H1 (cell line): Measurements from ENCODE around the gene CARM1. TPM values are rescaled to one million over a fixed set of nuclear protein-coding genes. Genes with fewer than 3 reads are reported as not detected.

Source experiments
- BCL11A ChIP-seq, 2 experiments: IDR thresholded peaks; one replicate each; pipeline ENCODE4 v1.6.1; 2011; ENCODE audit warnings: low read depth in 2 of 2, low read length in 2 of 2, mild to moderate bottlenecking in 2 of 2
- CHD7 ChIP-seq: fragments of 300-600 bp; sonication (generic); IDR thresholded peaks from 2 replicates; pipeline ENCODE4 v1.7.1; 2012; ENCODE audit warnings: low read length, moderate library complexity, mild to moderate bottlenecking, inconsistent platforms; ENCODE audit not compliant: insufficient replicate concordance
- HDAC2 ChIP-seq, 2 experiments: fragments of 300-600 bp in 1 of 2; sonication (generic) in 1 of 2; IDR thresholded peaks; 2 replicates each; pipeline ENCODE4 v1.6.1; 2011 to 2012; ENCODE audit warnings: low read depth in 2 of 2, low read length in 2 of 2, mild to moderate bottlenecking in 2 of 2, moderate library complexity in 2 of 2, borderline replicate concordance in 1 of 2, inconsistent platforms in 1 of 2
- KDM1A ChIP-seq: fragments of 200-600, 300-600 bp; sonication (generic); IDR thresholded peaks from 2 replicates; pipeline ENCODE4 v1.7.1; 2016; ENCODE audit warnings: mild to moderate bottlenecking, low read length, borderline replicate concordance
- NRF1 ChIP-seq: IDR thresholded peaks from 2 replicates; pipeline ENCODE4 v1.6.1; 2011; ENCODE audit warnings: mild to moderate bottlenecking, low read depth, low read length, improper control_type of control experiment
- SP4 ChIP-seq: IDR thresholded peaks from 2 replicates; pipeline ENCODE4 v1.6.1; 2012; ENCODE audit warnings: low read length, inconsistent platforms
- TAF1 ChIP-seq: IDR thresholded peaks from 2 replicates; pipeline ENCODE4 v1.6.1; 2011; ENCODE audit warnings: mild to moderate bottlenecking, low read depth, low read length
- TAF7 ChIP-seq: optimal IDR thresholded peaks from 2 replicates; pipeline ENCODE3; 2011; ENCODE audit warnings: low read depth, mild to moderate bottlenecking, inconsistent platforms, low read length, moderate library complexity, borderline replicate concordance
- polyA plus RNA-seq, 7 experiments: library from polyadenylated mRNA; depleted of rRNA in 3 of 7; stranded (reverse) in 5 of 7; unstranded in 2 of 7; fragments of >200 nt in 5 of 7; fragments of 200-250 nt in 2 of 7; gene quantifications; 1 replicate in 5 of 7; 2 replicates in 1 of 7; 4 replicates in 1 of 7; pipeline versions ENCODE4 v1.2.1 to v1.2.3, GENCODE V29; 2011 to 2013; ENCODE audit warnings: missing spikeins in 2 of 7, mixed read lengths in 2 of 7
- total RNA-seq: library from RNA; stranded (reverse); fragmentation: NEBNext Ultra II Directional; extraction: Animal tissue kit (Norgen Biotek cat#: 25700); gene quantifications from 2 replicates; pipeline ENCODE4 v1.2.1, GENCODE V29; 2021
- TF ChIP-seq, protein P1 (sequence below): IDR thresholded peaks from 2 replicates; pipeline ENCODE4 v1.6.1; 2012; ENCODE audit warnings: inconsistent platforms

CARM1 gene
- total and polyA plus RNA-seq, 2 of the 8 experiments (the other 6 are each of a cell fraction or from before 2014, with no cell fraction given) = 134 to 164 TPM

GRCh38 chr19:10835754-10836478, 35.4 kb upstream of the CARM1 start, which contains the start of gene TMED1 (continued):
- no peak for TF ChIP-seq CHD7
- no peak for TF ChIP-seq KDM1A
- peak; percentile 100 for TF ChIP-seq SP4
- TF ChIP-seq NRF1 = no peak
- peak; percentile 85 for TF ChIP-seq TAF7
- TF ChIP-seq, protein P1, sequence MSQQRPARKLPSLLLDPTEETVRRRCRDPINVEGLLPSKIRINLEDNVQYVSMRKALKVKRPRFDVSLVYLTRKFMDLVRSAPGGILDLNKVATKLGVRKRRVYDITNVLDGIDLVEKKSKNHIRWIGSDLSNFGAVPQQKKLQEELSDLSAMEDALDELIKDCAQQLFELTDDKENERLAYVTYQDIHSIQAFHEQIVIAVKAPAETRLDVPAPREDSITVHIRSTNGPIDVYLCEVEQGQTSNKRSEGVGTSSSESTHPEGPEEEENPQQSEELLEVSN = no peak
- no peak; a peak in 1 of 4 replicates for TF ChIP-seq HDAC2 (IDR thresholded peaks at IDR 0.05; ENCODE audit: borderline replicate concordance in 1 of 2, low read depth in 2 of 2, low read length in 2 of 2)
- peak; percentile 94 for TF ChIP-seq TAF1
- TF ChIP-seq BCL11A (IDR thresholded peaks at IDR 0.05; ENCODE audit: low read depth in 2 of 2, low read length in 2 of 2) = no peak
